A549 (cell line): ENCODE data around the gene HCN3.

Experiments
- CHD2 ChIP-seq: fragments of 150-350 bp; IDR thresholded peaks from 2 replicates; pipeline ENCODE4 v1.6.1; 2014; ENCODE audit warnings: low read length; ENCODE audit not compliant: partially characterized antibody
- TF ChIP-seq, protein P1 (sequence below): fragments of 200-600 bp; sonication (generic); IDR thresholded peaks from 2 replicates; pipeline ENCODE4 v1.6.1; 2016; ENCODE audit warnings: antibody characterized with exemption, mild to moderate bottlenecking, moderate library complexity

DNA sequence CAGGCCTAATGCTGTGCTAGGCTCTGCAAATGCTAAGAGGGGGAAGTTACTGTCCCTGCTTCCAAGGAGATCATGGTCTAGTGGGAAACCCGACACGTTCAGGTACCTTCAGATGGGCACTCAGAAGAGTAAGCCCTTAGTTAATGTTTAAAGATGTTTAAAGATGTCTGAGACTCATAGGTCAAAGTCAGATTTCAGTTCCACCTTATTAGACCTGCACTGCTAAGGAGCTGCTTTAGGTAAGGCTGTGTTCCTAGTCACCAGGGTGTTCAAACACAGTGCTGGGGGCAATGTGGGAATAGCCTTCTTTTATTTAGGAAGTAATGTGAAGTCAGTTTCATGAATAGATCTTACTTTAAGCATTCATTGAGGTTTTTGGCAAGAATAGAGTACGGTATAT lies 39.7 kb downstream of the HCN3 start:
- no peak for TF ChIP-seq CHD2
- TF ChIP-seq, protein P1, sequence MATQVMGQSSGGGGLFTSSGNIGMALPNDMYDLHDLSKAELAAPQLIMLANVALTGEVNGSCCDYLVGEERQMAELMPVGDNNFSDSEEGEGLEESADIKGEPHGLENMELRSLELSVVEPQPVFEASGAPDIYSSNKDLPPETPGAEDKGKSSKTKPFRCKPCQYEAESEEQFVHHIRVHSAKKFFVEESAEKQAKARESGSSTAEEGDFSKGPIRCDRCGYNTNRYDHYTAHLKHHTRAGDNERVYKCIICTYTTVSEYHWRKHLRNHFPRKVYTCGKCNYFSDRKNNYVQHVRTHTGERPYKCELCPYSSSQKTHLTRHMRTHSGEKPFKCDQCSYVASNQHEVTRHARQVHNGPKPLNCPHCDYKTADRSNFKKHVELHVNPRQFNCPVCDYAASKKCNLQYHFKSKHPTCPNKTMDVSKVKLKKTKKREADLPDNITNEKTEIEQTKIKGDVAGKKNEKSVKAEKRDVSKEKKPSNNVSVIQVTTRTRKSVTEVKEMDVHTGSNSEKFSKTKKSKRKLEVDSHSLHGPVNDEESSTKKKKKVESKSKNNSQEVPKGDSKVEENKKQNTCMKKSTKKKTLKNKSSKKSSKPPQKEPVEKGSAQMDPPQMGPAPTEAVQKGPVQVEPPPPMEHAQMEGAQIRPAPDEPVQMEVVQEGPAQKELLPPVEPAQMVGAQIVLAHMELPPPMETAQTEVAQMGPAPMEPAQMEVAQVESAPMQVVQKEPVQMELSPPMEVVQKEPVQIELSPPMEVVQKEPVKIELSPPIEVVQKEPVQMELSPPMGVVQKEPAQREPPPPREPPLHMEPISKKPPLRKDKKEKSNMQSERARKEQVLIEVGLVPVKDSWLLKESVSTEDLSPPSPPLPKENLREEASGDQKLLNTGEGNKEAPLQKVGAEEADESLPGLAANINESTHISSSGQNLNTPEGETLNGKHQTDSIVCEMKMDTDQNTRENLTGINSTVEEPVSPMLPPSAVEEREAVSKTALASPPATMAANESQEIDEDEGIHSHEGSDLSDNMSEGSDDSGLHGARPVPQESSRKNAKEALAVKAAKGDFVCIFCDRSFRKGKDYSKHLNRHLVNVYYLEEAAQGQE: no peak
